Measurements from ENCODE around the gene CCNJ. TPM values are rescaled to one million over a fixed set of nuclear protein-coding genes. Genes with fewer than 3 reads are reported as not detected.

CCNJ gene
- total and polyA plus RNA-seq, 2 of the 13 experiments (the other 11 are each of a cell fraction or from before 2014, with no cell fraction given): 14.1 to 21.5 TPM

DNA sequence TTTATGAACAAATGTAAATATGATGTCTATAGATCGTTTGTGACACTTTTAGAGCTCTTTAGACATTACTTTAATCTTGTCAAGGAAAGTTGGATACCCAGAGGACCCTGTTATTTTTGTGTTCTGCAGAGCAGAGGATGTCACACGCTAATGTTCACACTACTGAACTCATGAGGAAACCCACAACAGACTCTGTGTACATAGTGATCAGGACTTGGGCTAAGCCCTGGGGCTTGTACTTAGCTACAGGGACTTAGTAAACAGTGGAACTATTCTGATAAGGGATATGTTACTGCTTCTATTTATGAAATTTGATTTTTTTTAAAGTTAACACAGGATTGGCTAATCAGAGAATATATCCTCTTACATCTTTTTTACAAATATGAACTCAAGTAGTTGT, 50.6 kb downstream of the CCNJ start (continued):
- TF ChIP-seq SYNCRIP (IDR thresholded peaks at IDR 0.05; ENCODE audit: insufficient read depth, low read depth, low read length): no peak
- no peak for TF ChIP-seq ZNF616 (CRISPR knock-in tag; IDR thresholded peaks at IDR 0.05; ENCODE audit: low read depth)
- TF ChIP-seq KDM3A (CRISPR knock-in tag; IDR thresholded peaks at IDR 0.05; ENCODE audit: low read depth): no peak
- TF ChIP-seq CBX2 (IDR thresholded peaks at IDR 0.05; ENCODE audit: low read depth, low read length): no peak
- no peak for TF ChIP-seq CBX2 (CRISPR knock-in tag; IDR thresholded peaks at IDR 0.05; ENCODE audit: low read depth)
- 0 out of 2 replicates have a peak, but pooled peaks have one; percentile 14 for TF ChIP-seq MIXL1 (CRISPR knock-in tag; IDR thresholded peaks at IDR 0.05)
- no peak for TF ChIP-seq SAFB2 (CRISPR knock-in tag; IDR thresholded peaks at IDR 0.05; ENCODE audit: borderline replicate concordance, low read depth)
- 0 out of 2 replicates have a peak, but pooled peaks have one; percentile 32 for TF ChIP-seq FOXO1 (CRISPR knock-in tag; IDR thresholded peaks at IDR 0.05)
- TF ChIP-seq ZNF549 (CRISPR knock-in tag; IDR thresholded peaks at IDR 0.05): no peak
- TF ChIP-seq, protein P1, sequence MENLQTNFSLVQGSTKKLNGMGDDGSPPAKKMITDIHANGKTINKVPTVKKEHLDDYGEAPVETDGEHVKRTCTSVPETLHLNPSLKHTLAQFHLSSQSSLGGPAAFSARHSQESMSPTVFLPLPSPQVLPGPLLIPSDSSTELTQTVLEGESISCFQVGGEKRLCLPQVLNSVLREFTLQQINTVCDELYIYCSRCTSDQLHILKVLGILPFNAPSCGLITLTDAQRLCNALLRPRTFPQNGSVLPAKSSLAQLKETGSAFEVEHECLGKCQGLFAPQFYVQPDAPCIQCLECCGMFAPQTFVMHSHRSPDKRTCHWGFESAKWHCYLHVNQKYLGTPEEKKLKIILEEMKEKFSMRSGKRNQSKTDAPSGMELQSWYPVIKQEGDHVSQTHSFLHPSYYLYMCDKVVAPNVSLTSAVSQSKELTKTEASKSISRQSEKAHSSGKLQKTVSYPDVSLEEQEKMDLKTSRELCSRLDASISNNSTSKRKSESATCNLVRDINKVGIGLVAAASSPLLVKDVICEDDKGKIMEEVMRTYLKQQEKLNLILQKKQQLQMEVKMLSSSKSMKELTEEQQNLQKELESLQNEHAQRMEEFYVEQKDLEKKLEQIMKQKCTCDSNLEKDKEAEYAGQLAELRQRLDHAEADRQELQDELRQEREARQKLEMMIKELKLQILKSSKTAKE (CRISPR knock-in tag; IDR thresholded peaks at IDR 0.05; ENCODE audit: borderline replicate concordance): no peak
- TF ChIP-seq, protein P2, sequence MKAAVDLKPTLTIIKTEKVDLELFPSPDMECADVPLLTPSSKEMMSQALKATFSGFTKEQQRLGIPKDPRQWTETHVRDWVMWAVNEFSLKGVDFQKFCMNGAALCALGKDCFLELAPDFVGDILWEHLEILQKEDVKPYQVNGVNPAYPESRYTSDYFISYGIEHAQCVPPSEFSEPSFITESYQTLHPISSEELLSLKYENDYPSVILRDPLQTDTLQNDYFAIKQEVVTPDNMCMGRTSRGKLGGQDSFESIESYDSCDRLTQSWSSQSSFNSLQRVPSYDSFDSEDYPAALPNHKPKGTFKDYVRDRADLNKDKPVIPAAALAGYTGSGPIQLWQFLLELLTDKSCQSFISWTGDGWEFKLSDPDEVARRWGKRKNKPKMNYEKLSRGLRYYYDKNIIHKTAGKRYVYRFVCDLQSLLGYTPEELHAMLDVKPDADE (CRISPR knock-in tag; IDR thresholded peaks at IDR 0.05): no peak
- TF ChIP-seq, protein P3, sequence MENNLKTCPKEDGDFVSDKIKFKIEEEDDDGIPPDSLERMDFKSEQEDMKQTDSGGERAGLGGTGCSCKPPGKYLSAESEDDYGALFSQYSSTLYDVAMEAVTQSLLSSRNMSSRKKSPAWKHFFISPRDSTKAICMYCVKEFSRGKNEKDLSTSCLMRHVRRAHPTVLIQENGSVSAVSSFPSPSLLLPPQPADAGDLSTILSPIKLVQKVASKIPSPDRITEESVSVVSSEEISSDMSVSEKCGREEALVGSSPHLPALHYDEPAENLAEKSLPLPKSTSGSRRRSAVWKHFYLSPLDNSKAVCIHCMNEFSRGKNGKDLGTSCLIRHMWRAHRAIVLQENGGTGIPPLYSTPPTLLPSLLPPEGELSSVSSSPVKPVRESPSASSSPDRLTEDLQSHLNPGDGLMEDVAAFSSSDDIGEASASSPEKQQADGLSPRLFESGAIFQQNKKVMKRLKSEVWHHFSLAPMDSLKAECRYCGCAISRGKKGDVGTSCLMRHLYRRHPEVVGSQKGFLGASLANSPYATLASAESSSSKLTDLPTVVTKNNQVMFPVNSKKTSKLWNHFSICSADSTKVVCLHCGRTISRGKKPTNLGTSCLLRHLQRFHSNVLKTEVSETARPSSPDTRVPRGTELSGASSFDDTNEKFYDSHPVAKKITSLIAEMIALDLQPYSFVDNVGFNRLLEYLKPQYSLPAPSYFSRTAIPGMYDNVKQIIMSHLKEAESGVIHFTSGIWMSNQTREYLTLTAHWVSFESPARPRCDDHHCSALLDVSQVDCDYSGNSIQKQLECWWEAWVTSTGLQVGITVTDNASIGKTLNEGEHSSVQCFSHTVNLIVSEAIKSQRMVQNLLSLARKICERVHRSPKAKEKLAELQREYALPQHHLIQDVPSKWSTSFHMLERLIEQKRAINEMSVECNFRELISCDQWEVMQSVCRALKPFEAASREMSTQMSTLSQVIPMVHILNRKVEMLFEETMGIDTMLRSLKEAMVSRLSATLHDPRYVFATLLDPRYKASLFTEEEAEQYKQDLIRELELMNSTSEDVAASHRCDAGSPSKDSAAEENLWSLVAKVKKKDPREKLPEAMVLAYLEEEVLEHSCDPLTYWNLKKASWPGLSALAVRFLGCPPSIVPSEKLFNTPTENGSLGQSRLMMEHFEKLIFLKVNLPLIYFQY (CRISPR knock-in tag; IDR thresholded peaks at IDR 0.05; ENCODE audit: borderline replicate concordance): peak; percentile 40; the same call in 1 of the 2 replicates
- TF ChIP-seq, protein P4, sequence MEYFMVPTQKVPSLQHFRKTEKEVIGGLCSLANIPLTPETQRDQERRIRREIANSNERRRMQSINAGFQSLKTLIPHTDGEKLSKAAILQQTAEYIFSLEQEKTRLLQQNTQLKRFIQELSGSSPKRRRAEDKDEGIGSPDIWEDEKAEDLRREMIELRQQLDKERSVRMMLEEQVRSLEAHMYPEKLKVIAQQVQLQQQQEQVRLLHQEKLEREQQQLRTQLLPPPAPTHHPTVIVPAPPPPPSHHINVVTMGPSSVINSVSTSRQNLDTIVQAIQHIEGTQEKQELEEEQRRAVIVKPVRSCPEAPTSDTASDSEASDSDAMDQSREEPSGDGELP (IDR thresholded peaks at IDR 0.05; ENCODE audit: borderline replicate concordance, low read depth): no peak
- no peak for TF ChIP-seq PHF5A (CRISPR knock-in tag; IDR thresholded peaks at IDR 0.05; ENCODE audit: low read depth, unreplicated experiment)
- TF ChIP-seq EHMT2 (IDR thresholded peaks at IDR 0.05; ENCODE audit: borderline replicate concordance, low read depth, low read length): no peak
- no peak for TF ChIP-seq STAT5B (CRISPR knock-in tag; IDR thresholded peaks at IDR 0.05)
- TF ChIP-seq, protein P5, sequence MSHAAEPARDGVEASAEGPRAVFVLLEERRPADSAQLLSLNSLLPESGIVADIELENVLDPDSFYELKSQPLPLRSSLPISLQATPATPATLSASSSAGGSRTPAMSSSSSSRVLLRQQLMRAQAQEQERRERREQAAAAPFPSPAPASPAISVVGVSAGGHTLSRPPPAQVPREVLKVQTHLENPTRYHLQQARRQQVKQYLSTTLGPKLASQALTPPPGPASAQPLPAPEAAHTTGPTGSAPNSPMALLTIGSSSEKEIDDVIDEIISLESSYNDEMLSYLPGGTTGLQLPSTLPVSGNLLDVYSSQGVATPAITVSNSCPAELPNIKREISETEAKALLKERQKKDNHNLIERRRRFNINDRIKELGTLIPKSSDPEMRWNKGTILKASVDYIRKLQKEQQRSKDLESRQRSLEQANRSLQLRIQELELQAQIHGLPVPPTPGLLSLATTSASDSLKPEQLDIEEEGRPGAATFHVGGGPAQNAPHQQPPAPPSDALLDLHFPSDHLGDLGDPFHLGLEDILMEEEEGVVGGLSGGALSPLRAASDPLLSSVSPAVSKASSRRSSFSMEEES (CRISPR knock-in tag; IDR thresholded peaks at IDR 0.05): no peak
- no peak; the same call in 1 of the 2 replicates for TF ChIP-seq ZFX (CRISPR knock-in tag; IDR thresholded peaks at IDR 0.05; ENCODE audit: low read depth)
- TF ChIP-seq ZNF614 (CRISPR knock-in tag; IDR thresholded peaks at IDR 0.05; ENCODE audit: borderline replicate concordance): no peak
- TF ChIP-seq, protein P6, sequence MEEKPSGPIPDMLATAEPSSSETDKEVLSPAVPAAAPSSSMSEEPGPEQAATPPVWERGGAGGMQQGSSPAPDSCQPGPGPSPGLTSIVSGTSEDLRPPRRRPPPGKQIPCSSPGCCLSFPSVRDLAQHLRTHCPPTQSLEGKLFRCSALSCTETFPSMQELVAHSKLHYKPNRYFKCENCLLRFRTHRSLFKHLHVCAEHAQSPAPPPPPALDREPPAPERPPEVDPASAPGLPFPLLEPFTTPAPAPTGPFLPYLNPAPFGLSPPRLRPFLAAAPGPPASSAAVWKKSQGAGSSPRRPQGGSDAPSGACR (CRISPR knock-in tag; IDR thresholded peaks at IDR 0.05): no peak

All from HepG2 (cell line).